Measurements from ENCODE around the gene CDKN2AIPNL. TPM values are rescaled to one million over a fixed set of nuclear protein-coding genes. Genes with fewer than 3 reads are reported as not detected.

Gene CDKN2AIPNL, protein sequence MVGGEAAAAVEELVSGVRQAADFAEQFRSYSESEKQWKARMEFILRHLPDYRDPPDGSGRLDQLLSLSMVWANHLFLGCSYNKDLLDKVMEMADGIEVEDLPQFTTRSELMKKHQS
- 72.1 and 75.7 TPM in 2 replicates for total RNA-seq (2014; rRNA removed; shearing (Covaris generic))

GRCh38 chr5:134411546-134412266 is at the start of gene CDKN2AIPNL:
Gene CDKN2AIPNL, minus strand, starts transcription at chr5:134411881. Its CDS starts 27 bp downstream, at chr5:134411854.
- DNase-seq (ENCODE audit: low read depth), result peak; percentile 95

GRCh38 chr5:134460551-134460950 is 48.9 kb upstream of the CDKN2AIPNL start:
- DNase-seq (ENCODE audit: low read depth), result no peak

DNA sequence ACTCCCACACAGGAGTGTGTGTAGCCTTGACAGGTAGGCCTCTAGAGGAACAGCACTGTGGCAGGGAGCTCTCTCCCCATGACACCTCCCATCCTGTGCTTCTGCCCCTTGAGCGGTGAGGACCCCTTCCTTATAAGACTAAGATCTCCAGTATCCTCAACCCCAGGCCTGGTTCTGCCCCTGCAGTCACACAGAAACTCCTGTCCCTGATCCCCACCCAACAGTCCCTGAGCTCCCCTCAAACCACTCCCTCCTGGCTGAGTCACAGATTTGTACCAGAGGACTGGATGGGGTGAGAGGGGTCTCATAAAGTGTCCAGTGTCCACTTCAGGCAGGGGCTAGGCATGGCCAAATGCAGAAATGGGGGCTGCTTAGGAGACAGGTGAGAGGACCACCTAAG is 47.8 kb upstream of the CDKN2AIPNL start:
- no peak for DNase-seq (ENCODE audit: low read depth)

DNA sequence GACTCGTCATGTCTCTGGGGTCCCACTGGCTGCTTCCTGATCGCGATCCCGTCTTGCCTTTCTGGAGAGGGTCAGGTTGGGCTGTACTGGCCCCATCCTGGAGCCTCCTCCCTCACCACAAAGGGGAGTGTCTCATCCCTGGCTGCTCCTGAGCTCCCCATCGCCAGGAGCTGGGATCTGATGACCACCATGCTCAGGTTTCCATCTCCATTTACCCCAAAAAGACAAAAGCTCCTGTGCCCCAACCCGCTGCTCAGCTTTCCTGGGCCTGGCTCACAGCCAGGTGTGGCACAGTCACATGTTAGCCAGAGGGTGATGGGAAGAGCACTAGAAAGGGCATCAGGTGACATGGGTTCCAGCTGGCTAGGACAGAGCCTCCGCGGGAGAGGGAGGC is 47.3 kb upstream of the CDKN2AIPNL start:
- DNase-seq (ENCODE audit: low read depth), result no peak

DNA sequence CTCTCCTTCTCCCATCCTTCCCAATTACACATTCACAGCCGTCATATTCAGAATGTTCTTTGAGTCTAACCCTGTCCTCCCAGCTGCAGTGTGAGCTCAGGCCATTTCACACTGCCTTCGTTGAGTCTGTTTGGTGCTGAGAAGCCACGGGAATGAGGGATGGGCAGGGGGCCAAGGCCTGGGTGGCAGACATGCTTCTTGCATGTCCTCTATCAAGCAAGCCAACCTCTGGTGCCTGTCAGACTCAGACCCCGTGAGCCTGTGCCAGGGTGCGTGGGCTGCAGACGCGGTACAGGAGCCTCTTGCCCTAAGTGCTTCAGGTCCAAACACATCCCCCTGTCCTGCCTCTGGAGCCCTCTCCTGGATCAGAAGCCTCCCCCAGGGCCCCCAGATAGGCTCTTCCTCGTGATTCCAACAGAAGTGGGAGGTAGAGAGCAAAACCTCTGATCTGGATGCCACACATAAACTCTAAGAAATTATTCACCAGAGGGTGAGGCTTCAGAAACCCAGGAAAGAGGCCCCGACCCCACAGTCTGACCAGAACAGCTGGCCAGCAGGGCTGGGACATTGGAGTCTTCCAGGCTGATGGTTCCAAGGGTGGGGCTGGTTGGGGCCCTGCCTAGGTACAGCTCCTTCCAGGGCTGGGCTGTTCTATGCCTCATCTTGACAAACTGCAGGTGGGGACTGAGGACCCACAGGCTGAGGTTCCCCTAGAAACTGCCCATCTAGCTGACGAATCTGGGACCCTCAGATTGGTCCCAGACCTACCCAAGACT is 46.7 kb upstream of the CDKN2AIPNL start:
- peak; percentile 48 for DNase-seq (ENCODE audit: low read depth)

GRCh38 chr5:134457801-134458200 is 46.1 kb upstream of the CDKN2AIPNL start:
- no peak for DNase-seq (ENCODE audit: low read depth)

GRCh38 chr5:134456825-134457224 is 45.1 kb upstream of the CDKN2AIPNL start:
- DNase-seq (ENCODE audit: low read depth), result no peak

GRCh38 chr5:134455466-134455865 is 43.8 kb upstream of the CDKN2AIPNL start:
- no peak for DNase-seq (ENCODE audit: low read depth)

DNA sequence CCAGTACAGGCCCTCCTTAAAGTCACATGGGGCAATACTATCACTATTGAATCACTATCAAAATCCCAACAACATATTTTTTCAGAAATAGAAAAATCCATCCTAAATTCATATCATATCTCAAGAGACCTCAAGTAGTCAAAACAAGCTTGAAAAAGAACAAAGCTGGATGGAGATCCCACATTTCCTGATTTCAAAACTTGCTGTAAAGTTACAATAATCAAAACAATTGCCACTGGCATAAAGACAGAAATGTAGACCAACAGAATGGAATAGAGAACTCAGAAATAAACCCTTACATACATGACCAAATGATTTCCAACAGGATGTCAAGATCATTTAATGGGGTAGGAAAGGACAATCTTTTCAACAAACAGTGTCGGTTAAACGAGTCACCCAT is 41.3 kb upstream of the CDKN2AIPNL start:
- no peak for DNase-seq (ENCODE audit: low read depth)

DNA sequence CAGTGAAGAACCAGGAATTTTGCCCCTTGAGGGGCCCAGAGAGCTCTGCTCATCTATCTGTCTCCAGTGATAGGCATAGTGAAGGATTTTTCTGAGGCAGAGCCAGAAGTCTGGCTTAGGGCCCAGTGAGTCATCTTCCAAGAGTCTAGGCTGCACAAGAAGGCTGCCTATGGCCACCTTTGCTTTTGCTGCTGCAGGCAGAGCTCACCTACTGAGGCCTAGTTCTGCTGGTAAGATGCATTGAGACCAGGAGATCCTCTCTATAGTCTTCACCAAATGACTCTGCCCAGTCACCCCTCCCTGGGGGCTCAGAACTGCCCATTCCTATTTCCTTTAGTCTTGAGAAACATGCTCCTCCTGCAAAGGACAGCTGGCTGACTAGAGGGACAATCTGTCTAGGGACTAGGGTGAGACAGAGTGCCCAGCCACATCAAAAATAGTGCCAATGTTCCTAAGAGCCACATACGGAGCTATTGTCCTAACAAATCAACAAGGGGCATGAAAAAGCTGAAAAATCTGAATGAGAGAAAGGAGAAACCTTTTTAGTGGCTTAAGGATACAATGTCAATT is 40.3 kb upstream of the CDKN2AIPNL start:
- peak; percentile 81 for DNase-seq (ENCODE audit: low read depth)

- DNase-seq (ENCODE audit: low read depth), result no peak
Measured at GRCh38 chr5:134451225-134451935, 39.7 kb upstream of the CDKN2AIPNL start.

GRCh38 chr5:134450374-134450773 is 38.7 kb upstream of the CDKN2AIPNL start:
- DNase-seq (ENCODE audit: low read depth), result no peak

DNA sequence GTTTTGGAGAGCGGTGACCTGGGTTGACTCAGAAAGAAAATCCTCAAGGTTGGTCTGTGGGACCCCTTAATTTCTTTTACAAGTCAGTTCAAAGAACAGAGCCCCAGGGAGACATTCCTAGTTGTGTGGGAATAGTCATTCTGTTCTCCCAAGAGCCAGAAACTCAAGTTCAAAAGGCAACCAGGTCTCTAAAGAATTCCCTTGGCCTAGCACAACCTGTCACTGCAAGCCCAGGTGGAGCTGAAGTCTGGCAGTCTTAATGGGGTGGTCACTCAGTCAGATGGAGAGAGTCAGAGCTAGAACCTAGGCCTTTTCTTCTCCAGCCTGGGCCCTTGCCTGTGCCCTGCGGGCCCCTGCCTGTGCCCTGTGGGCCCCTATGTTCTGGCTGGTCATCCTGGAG is 37.5 kb upstream of the CDKN2AIPNL start:
- DNase-seq (ENCODE audit: low read depth), result no peak

DNA sequence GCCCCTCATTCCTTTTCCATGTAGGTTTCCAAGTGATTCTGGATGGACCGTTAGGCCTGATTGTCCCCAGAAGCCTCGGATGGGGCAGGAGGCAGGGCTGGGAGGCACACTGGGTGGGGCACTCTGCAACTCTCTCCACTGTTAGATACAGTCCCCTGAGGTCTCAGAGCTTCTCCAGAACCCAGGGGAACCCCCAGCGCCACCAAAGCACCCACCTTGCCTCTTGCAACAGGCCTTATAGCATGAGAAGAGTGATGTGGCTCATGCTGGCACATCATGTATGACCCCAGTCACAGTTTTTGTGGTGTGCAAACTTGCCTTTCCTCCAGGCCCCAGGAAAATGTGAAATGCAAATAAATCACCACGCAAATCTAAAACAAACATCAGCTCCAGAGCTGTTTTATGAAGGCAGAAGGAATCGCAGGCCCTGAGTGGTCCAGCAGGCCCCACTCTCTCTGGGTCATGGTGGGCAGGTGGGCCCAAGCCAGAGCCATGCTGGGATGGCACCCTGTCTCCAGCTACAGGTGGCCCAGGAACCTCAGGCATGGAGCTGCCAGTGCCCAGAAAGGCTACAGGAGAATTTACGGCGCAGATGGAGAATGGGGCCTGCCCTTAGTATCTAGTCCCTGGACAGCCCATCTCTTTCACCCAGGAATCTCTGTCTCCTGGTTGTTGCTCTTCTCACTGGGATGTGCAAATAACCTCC is 36.3 kb upstream of the CDKN2AIPNL start:
- no peak for DNase-seq (ENCODE audit: low read depth)

DNA sequence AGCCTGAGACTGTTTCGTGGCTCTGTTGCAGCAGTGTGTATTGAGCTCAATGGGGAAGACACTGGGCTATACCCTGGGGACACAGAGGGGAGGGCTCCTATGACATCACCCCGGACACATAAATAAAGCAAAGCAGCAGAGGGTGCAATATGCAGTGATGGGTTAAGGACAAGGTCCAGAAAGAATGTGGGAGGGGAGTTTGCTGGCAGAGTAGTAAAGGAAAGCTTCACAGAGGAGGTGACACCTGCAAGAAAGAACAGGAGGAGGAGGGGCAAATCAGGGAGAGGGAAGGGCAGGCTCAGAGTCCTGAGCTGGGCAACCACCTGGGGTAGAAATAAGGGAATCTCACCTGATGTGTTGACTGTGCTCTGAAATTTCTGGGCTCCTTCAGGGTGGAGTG is 35.3 kb upstream of the CDKN2AIPNL start:
- no peak for DNase-seq (ENCODE audit: low read depth)

DNA sequence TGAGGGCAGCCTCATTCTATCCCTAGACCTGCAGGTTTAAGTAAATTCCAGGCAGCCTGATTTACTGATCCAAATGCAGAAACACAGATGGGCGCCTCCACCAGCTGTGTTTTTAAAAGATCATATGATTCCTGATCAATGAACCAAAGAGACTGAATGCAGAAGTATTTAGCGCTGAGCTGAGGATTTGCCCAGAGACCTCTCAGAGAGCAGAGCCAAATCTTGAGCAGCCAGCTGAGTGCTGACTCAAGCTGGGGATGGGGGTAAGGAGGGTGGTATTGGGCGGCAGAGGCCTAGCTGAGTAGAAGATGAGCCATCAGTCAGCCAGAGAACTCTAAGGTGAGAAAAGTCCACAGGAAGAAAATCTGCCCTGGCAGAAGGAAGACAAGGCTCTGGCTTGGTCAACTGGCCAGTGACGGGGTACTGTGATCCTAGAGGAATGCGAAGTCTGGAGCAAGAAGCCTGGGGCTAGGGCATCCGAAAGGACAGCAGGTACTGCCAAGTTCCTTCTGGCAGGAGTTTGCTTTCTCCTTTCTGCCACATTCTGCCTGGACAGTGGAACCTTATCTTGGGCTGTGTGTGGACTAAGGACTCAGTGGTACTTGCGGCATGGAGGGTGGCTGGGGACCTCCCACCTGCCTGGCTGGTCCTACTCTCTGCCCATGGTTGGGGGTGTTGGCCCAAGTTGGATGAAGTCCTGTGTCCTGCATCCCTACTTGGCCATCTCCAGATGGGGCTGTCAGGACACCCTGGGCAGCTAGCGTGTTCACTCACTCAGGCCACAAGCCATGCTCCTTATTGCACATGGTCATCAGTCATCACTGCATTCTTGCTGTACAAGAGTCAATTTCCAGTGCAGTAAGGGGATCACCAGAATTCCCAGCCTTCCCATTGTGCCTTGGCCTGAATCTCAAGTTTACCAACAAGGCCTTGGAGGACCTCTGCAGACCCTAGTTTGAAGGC is 34.5 kb upstream of the CDKN2AIPNL start:
- no peak for DNase-seq (ENCODE audit: low read depth)

GRCh38 chr5:134444941-134445471 is 33.3 kb upstream of the CDKN2AIPNL start:
- no peak for DNase-seq (ENCODE audit: low read depth)

DNA sequence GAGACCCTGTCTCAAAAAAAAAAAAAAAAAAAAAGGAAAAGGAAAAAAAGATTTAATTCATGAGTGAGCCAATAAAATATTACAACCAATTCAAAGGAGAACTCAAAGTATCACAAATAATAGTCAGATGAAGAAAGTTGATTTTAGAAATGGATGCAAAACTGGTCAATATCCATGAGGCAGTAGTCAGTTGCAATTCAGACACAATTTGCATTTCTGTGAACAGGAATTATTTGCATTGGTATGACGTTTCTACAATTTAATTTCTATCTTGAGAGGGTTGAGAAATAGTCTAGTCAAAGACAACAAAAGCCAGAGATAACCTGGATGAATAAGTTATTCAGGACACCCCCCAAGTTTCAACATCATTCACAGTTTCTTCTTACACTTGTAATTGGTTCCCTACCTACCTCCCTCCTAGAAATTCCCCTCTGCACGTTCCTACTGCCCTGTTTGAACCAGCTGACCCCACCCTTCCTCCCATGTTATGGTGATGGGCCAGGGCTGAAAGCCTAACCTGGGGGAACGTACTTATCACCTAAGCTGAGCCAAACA is 28.6 kb upstream of the CDKN2AIPNL start:
- no peak for DNase-seq (ENCODE audit: low read depth)

DNA sequence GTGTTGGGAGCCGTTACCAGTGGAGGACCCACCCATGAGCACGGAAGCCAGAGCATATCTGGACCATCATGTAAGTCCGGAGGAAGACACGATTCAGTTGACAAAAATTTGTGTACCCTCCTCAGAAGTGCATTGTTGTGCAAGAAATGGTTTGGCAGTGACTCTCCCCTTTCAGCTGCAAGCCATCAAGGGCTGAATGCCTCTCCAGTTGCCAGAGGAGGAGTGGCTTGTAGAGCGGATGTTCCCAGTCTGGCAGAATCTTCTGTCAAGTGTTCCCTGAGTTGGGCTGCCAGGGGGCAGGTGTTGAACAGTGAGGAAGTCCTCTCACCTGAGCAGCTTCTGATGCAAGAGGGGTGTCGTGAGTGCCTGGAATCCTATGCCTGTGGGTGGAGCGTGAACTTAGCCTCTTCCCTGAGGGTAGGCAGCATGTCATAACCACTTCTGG is 27.6 kb upstream of the CDKN2AIPNL start:
- DNase-seq (ENCODE audit: low read depth), result peak; percentile 80
